Neuronal stem cell (in vitro differentiated cells): Measurements from ENCODE around the gene CLN5.
A peak's percentile ranks its signal among the peaks of the same experiment; 100 is the strongest.

ENCODE experiments used
- DNase-seq: peaks from one replicate; pipeline ENCODE4 v3.0.0-alpha.2; 2013; ENCODE audit warnings: low spot score
- H2AFZ ChIP-seq: one replicate; pipeline ENCODE4 v1.6.1; 2013; ENCODE audit warnings: mild to moderate bottlenecking, low read length, inconsistent platforms
- H2AK5ac ChIP-seq: 2 replicates; pipeline ENCODE4 v1.6.1; 2013; ENCODE audit warnings: low read depth, mild to moderate bottlenecking, inconsistent platforms, low read length, moderate library complexity, mixed read lengths
- H2BK120ac ChIP-seq: 2 replicates; pipeline ENCODE4 v1.6.1; 2013; ENCODE audit warnings: low read depth, mild to moderate bottlenecking, inconsistent platforms, low read length, moderate library complexity, mixed read lengths
- H2BK12ac ChIP-seq: one replicate; pipeline ENCODE4 v1.6.1; 2013; ENCODE audit warnings: low read length, inconsistent platforms
- H2BK15ac ChIP-seq: 2 replicates; pipeline ENCODE4 v1.6.1; 2013; ENCODE audit warnings: mild to moderate bottlenecking, low read length, inconsistent platforms, mixed read lengths
- H2BK5ac ChIP-seq: one replicate; pipeline ENCODE4 v1.6.1; 2013; ENCODE audit warnings: inconsistent platforms, mild to moderate bottlenecking, low read length, moderate library complexity
- H3K14ac ChIP-seq: one replicate; pipeline ENCODE4 v1.6.1; 2013; ENCODE audit warnings: low read length, inconsistent platforms
- H3K18ac ChIP-seq: 2 replicates; pipeline ENCODE4 v1.6.1; 2013; ENCODE audit warnings: low read length, inconsistent platforms
- H3K23ac ChIP-seq: 2 replicates; pipeline ENCODE4 v1.6.1; 2013; ENCODE audit warnings: low read depth, mild to moderate bottlenecking, mixed read lengths, low read length, inconsistent platforms; ENCODE audit not compliant: poor library complexity
- H3K27ac ChIP-seq: replicated peaks from 3 replicates; pipeline ENCODE4 v1.5.1; 2013; ENCODE audit warnings: low read length, inconsistent platforms
- H3K27me3 ChIP-seq, 3 experiments: 2 replicates each; pipeline ENCODE4 v1.6.1; 2013; ENCODE audit warnings: low read length in 3 of 3, mild to moderate bottlenecking in 2 of 3, inconsistent platforms in 1 of 3, low read depth in 1 of 3, mixed read lengths in 1 of 3, moderate library complexity in 1 of 3; ENCODE audit not compliant: control insufficient read depth in 3 of 3, insufficient read depth in 3 of 3
- H3K36me3 ChIP-seq, 2 donors: replicated peaks in 1 of 2; 2 replicates each; pipeline ENCODE4 v1.6.1; 2013; ENCODE audit warnings: low read length in 2 of 2; ENCODE audit not compliant: control insufficient read depth in 2 of 2, insufficient read depth in 2 of 2
- H3K4ac ChIP-seq: 2 replicates; pipeline ENCODE4 v1.6.1; 2013; ENCODE audit warnings: inconsistent platforms, mild to moderate bottlenecking, low read length, moderate library complexity
- H3K4me1 ChIP-seq, 2 donors: 1 replicate in 1 of 2; 2 replicates in 1 of 2; pipeline ENCODE4 v1.6.1; 2013; ENCODE audit warnings: low read length in 2 of 2, low read depth in 1 of 2; ENCODE audit not compliant: control insufficient read depth in 2 of 2, insufficient read depth in 1 of 2
- H3K4me2 ChIP-seq: one replicate; pipeline ENCODE4 v1.6.1; 2013; ENCODE audit warnings: mild to moderate bottlenecking, low read length, inconsistent platforms; ENCODE audit not compliant: insufficient read depth, poor library complexity, severe bottlenecking
- H3K4me3 ChIP-seq, 2 donors: 2 replicates each; pipeline ENCODE4 v1.5.1; 2013; ENCODE audit warnings: low read length in 2 of 2, mild to moderate bottlenecking in 2 of 2, inconsistent platforms in 1 of 2, moderate library complexity in 1 of 2
- H3K79me1 ChIP-seq: one replicate; pipeline ENCODE4 v1.6.1; 2013; ENCODE audit warnings: low read depth, mild to moderate bottlenecking, inconsistent platforms, low read length, moderate library complexity
- H3K9ac ChIP-seq: one replicate; pipeline ENCODE4 v1.6.1; 2013; ENCODE audit warnings: mild to moderate bottlenecking, low read depth, low read length, inconsistent platforms; ENCODE audit not compliant: poor library complexity
- H3K9me3 ChIP-seq, 2 donors: replicated peaks in 1 of 2; 2 replicates each; pipeline versions ENCODE3 to v1.6.1; 2013; ENCODE audit warnings: low read length in 2 of 2, mild to moderate bottlenecking in 2 of 2, inconsistent platforms in 1 of 2, low read depth in 1 of 2, mixed read lengths in 1 of 2, moderate library complexity in 1 of 2; ENCODE audit not compliant: control insufficient read depth in 2 of 2, insufficient read depth in 1 of 2
- H4K8ac ChIP-seq: one replicate; pipeline ENCODE4 v1.6.1; 2013; ENCODE audit warnings: low read depth, mild to moderate bottlenecking, inconsistent platforms, low read length, moderate library complexity
- H4K91ac ChIP-seq: one replicate; pipeline ENCODE4 v1.6.1; 2013; ENCODE audit warnings: low read length, low read depth, mild to moderate bottlenecking, inconsistent platforms; ENCODE audit not compliant: poor library complexity
- WGBS, 2 donors: extraction: QIAGEN DNeasy Blood & Tissue Kit; methylation state at CpG; one replicate each; pipeline ENCODE4 v1.1.7; 2013; ENCODE audit warnings: missing lambda C conversion rate in 2 of 2, mixed read lengths in 1 of 2; ENCODE audit not compliant: insufficient read length in 2 of 2, insufficient replicate concordance in 1 of 2; ENCODE audit errors: extremely low coverage in 2 of 2; 5-methylcytosine and 5-hydroxymethylcytosine counted together

The CLN5 gene

DNA sequence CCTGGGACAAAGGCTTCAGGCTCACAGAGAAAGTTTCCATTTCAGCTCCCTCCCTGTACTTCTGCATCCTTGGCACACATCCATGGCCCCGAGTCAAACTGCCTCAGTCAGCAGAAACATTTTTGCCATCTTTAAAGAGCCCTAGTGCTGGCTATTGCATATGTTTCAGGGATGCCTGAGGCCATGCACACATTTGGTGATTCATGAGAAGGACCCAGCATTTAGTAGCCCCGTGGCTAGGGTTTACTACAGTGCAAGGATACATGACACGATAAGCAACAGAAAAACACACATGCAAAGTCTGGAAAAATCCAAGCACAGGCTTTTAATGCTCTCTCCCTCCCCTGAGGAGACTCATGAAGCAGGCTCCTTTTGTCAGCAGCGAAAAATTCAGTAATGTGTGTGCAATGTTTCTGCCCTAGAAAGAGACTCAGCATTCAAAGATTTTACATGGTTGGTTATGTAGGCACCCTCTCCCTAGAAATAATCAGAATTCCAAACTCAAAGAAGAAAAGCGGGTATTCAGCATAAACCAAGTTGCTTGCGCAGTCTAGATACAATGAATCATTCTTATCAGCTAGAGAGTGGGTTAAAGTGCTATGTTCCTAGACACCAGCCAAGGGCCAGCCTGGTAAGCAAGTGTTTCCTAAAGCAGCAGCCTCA lies 26.0 kb upstream of the CLN5 start:
- no peak overlapping the region for H4K91ac ChIP-seq
- H4K8ac ChIP-seq = no peak overlapping the region
- H2BK5ac ChIP-seq = no peak overlapping the region
- H3K4me2 ChIP-seq = no peak overlapping the region
- no peaks in the 10 kb centered on the region for H3K79me1 ChIP-seq
- peaks cover 0 to 2% (median 0%) of the 10 kb centered on the region in 3 experiments for H3K27me3 ChIP-seq
- WGBS, 2 donors = no CpG with 5 or more reads among the region's 6 CpGs
- H3K36me3 ChIP-seq = no peaks in the 10 kb centered on the region
- no peak for DNase-seq
- no peak overlapping the region for H3K9ac ChIP-seq
- H2AFZ ChIP-seq = no peak overlapping the region
- no peak overlapping the region for H3K4ac ChIP-seq
- H2BK12ac ChIP-seq = no peak overlapping the region
- no peak overlapping the region for H3K27ac ChIP-seq
- H3K4me3 ChIP-seq = no peak overlapping the region
- H2BK15ac ChIP-seq = no peak overlapping the region
- H3K18ac ChIP-seq = no peak overlapping the region
- no peak overlapping the region for H3K23ac ChIP-seq
- no peak overlapping the region for H3K14ac ChIP-seq
- H3K4me1 ChIP-seq = peaks cover 0 to 2% of the 10 kb centered on the region in 2 donors
- H2AK5ac ChIP-seq = no peak overlapping the region
- H3K9me3 ChIP-seq = no peaks in the 10 kb centered on the region
- no peak overlapping the region for H2BK120ac ChIP-seq

DNA sequence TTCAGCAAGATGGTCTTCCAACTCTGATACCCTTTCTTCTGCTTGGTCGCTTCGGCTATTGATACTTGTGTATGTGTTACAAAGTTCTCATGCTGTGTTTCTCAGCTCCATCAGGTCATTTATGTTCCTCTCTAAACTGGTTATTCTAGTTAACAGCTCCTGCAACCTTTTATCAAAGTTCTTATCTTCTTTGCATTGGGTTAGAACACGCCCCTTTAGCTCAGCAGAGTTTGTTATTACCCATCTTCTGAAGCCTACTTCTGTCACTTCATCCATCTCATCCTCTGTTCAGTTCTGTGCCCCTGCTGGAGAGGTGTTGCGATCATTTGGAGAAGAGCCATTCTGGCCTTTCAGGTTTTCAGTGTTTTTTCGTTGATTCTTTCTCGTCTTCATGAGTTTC lies 24.9 kb upstream of the CLN5 start:
- Histone ChIP-seq H3K4me1 (peaks cover 0 to 2% of the 10 kb centered on the region in 2 donors), H3K79me1 (no peaks in the 10 kb centered on the region), H3K27ac (no peak overlapping the region), H3K4ac (no peak overlapping the region), H4K91ac (no peak overlapping the region), H2AK5ac (no peak overlapping the region), H3K9me3 (no peaks in the 10 kb centered on the region), H3K18ac (no peak overlapping the region), H3K27me3 (peaks cover 0 to 2% (median 0%) of the 10 kb centered on the region in 3 experiments), H3K4me3 (no peak overlapping the region), H2BK12ac (no peak overlapping the region), H3K36me3 (no peaks in the 10 kb centered on the region), H4K8ac (no peak overlapping the region), H3K9ac (no peak overlapping the region), H3K23ac (no peak overlapping the region), H2AFZ (no peak overlapping the region), H2BK15ac (no peak overlapping the region), H3K4me2 (no peak overlapping the region), H2BK120ac (no peak overlapping the region), H3K14ac (no peak overlapping the region), H2BK5ac (no peak overlapping the region)
- DNase-seq = no peak
- no CpG with 5 or more reads among the region's 6 CpGs for WGBS, 2 donors

DNA sequence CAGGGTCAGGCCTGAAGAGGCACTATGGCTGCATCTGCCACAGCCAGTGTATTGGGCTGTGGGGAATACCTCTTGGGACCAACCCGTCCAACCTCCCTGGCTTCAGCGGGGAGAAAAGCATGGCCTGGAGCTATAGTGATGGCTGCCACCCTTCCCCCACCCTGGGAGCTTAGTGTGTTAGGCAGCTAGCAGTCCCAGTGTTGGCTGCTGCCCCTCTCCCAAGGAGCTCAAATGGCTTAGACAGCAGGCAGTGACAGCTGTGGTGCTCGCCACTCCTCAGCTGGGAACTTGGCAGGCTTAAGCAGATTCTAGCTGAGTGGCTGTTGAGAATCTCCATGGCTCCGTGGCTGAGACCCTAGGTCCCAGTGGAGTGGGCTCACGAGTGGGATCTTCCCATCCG lies 23.8 kb upstream of the CLN5 start:
- no peak overlapping the region for H2BK12ac ChIP-seq
- no peak overlapping the region for H3K27ac ChIP-seq
- DNase-seq = no peak
- H3K14ac ChIP-seq = peak overlapping the region; percentile 56
- no peak overlapping the region for H2AFZ ChIP-seq
- no peak overlapping the region for H3K4me2 ChIP-seq
- no peak overlapping the region for H2BK5ac ChIP-seq
- peaks cover 0 to 2% of the 10 kb centered on the region in 2 donors for H3K4me1 ChIP-seq
- H4K91ac ChIP-seq = no peak overlapping the region
- no peaks in the 10 kb centered on the region for H3K9me3 ChIP-seq
- no peak overlapping the region for H4K8ac ChIP-seq
- H3K23ac ChIP-seq = no peak overlapping the region
- no peak overlapping the region for H3K18ac ChIP-seq
- peaks cover 0 to 4% (median 0%) of the 10 kb centered on the region in 3 experiments for H3K27me3 ChIP-seq
- H2AK5ac ChIP-seq = no peak overlapping the region
- no peak overlapping the region for H3K4me3 ChIP-seq
- H3K4ac ChIP-seq = no peak overlapping the region
- H2BK120ac ChIP-seq = no peak overlapping the region
- H2BK15ac ChIP-seq = no peak overlapping the region
- no peaks in the 10 kb centered on the region for H3K36me3 ChIP-seq
- no peak overlapping the region for H3K9ac ChIP-seq
- no CpG with 5 or more reads among the region's 6 CpGs for WGBS, 2 donors
- H3K79me1 ChIP-seq = no peaks in the 10 kb centered on the region

DNA sequence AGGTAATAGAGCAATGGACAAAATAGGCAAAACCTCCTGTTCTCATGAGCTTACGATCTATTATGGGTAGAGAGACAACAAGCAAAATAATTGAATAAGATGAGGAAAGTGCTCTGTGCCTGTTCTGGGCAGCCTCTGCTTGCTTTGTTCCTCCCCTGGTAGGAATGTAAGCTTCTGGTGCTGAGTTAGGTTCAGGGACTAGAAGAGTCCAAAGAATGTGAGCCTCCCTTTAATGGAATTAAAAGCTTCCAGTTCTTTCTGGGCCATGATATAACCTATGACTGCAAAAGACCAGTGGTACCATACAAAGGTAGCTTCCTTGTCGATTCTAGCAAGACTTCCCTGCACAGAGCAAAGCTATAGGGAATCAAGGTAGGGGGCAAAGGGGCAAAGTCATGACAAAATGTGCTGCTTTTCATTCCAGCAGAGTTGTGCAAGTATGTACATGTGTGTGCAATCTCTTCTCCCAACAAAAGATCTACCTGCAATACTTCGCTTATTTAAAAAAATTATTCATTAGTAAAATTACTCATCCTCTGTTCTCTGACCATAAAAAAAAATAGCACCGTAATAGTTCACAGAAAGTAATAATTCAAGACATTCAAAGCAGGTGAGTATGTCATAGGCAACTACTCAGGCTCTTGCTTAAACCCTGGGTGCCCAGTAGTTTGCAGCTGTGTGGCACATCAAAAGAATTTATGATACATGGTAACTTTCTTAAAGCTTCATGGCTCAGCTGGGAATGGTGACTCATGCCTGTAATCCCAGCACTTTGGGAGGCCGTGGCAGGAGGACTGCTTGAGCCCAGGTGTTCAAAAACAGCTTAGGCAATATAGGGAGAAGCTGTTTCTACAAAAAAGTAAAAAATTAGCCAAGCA lies 22.2 kb upstream of the CLN5 start:
- no peak for DNase-seq
- Histone ChIP-seq H3K27ac (no peak overlapping the region), H3K4me3 (no peak overlapping the region), H3K9me3 (no peaks in the 10 kb centered on the region), H3K14ac (no peak overlapping the region), H4K8ac (no peak overlapping the region), H3K27me3 (peaks cover 0 to 8% (median 0%) of the 10 kb centered on the region in 3 experiments), H3K79me1 (no peaks in the 10 kb centered on the region), H3K4me2 (no peak overlapping the region), H3K23ac (no peak overlapping the region), H3K4me1 (peaks cover 0 to 2% of the 10 kb centered on the region in 2 donors), H2BK5ac (no peak overlapping the region), H4K91ac (no peak overlapping the region), H2BK120ac (no peak overlapping the region), H2AFZ (no peak overlapping the region), H3K4ac (no peak overlapping the region), H3K36me3 (no peaks in the 10 kb centered on the region), H2AK5ac (no peak overlapping the region), H2BK15ac (no peak overlapping the region), H3K18ac (no peak overlapping the region), H2BK12ac (no peak overlapping the region), H3K9ac (no peak overlapping the region)
- WGBS, 2 donors = 100% methylated on average over 2 of the region's 5 CpGs; no CpG with 5 or more reads in 1 of the 2 donors
